Measurements from ENCODE around the gene KRTAP20-1. TPM values are rescaled to one million over a fixed set of nuclear protein-coding genes. Genes with fewer than 3 reads are reported as not detected.

KRTAP20-1 gene
- total RNA-seq, 2 experiments from 2014 or later, result not detected

Other genes starting within 250 kb of the KRTAP20-1 start
- gene KRTAP13-2, start 244.2 kb upstream of the KRTAP20-1 start, total RNA-seq, result not detected
- gene KRTAP13-1, start 220.4 kb upstream of the KRTAP20-1 start, total RNA-seq, result not detected
- gene KRTAP13-3, start 190.5 kb upstream of the KRTAP20-1 start, total RNA-seq, result not detected
- gene KRTAP13-4, start 186.2 kb upstream of the KRTAP20-1 start, total RNA-seq, result not detected
- gene KRTAP15-1, start 176.2 kb upstream of the KRTAP20-1 start, total RNA-seq, result not detected
- gene KRTAP19-1, start 136.1 kb upstream of the KRTAP20-1 start, total RNA-seq, result not detected
- not detected for gene KRTAP19-2, start 129.0 kb upstream of the KRTAP20-1 start, total RNA-seq
- not detected for gene KRTAP19-3, start 124.4 kb upstream of the KRTAP20-1 start, total RNA-seq
- gene KRTAP19-4, start 119.3 kb upstream of the KRTAP20-1 start, total RNA-seq, result not detected
- gene KRTAP19-5, start 114.3 kb upstream of the KRTAP20-1 start, total RNA-seq, result not detected
- gene KRTAP19-6, start 74.6 kb upstream of the KRTAP20-1 start, total RNA-seq, result not detected
- not detected for gene KRTAP19-7, start 55.1 kb upstream of the KRTAP20-1 start, total RNA-seq
- not detected for gene KRTAP22-2, start 26.0 kb upstream of the KRTAP20-1 start, total RNA-seq
- gene KRTAP6-3, start 24.0 kb upstream of the KRTAP20-1 start, total RNA-seq, result not detected
- not detected for gene KRTAP6-2, start 17.5 kb upstream of the KRTAP20-1 start, total RNA-seq
- not detected for gene KRTAP22-1, start 15.3 kb upstream of the KRTAP20-1 start, total RNA-seq
- not detected for gene KRTAP6-1, start 2.5 kb upstream of the KRTAP20-1 start, total RNA-seq
- not detected for gene KRTAP20-4, start 4.2 kb downstream of the KRTAP20-1 start, total RNA-seq
- not detected for gene KRTAP20-2, start 18.8 kb downstream of the KRTAP20-1 start, total RNA-seq
- gene KRTAP20-3, start 26.4 kb downstream of the KRTAP20-1 start, total RNA-seq, result not detected
- not detected for gene KRTAP21-3, start 102.4 kb downstream of the KRTAP20-1 start, total RNA-seq
- gene KRTAP21-2, start 130.8 kb downstream of the KRTAP20-1 start, total RNA-seq, result not detected
- gene KRTAP21-1, start 139.0 kb downstream of the KRTAP20-1 start, total RNA-seq, result not detected
- not detected for gene KRTAP8-1, start 196.8 kb downstream of the KRTAP20-1 start, total RNA-seq
- gene KRTAP7-1, start 213.3 kb downstream of the KRTAP20-1 start, total RNA-seq, result not detected